Left lung (tissue), 14 donors: ENCODE results near the gene ST8SIA1. TPM values are rescaled to one million over a fixed set of nuclear protein-coding genes. Genes with fewer than 3 reads are reported as not detected.
"Not testable (repeated sequence)": the region's sequence is repeated elsewhere in the genome, so short reads cannot be mapped to it uniquely, and the experiment has no call there.

ENCODE experiments used
- ATAC-seq: fragments of 200-7000 bp; cut with Tn5 transposase; one replicate; pipeline ENCODE4 v1.9.1; 2020; ENCODE audit warnings: moderate library complexity
- DNase-seq, 4 donors: peaks; one replicate each; pipeline ENCODE4 v3.0.0-alpha.2; 2013 to 2020
- H3K27ac ChIP-seq, 2 donors: fragments of 200-600 bp; sonication (generic) in 1 of 2; one replicate each; pipeline versions ENCODE4 v1.5.0 to v1.8.0; 2020 to 2021
- H3K27me3 ChIP-seq, 2 donors: fragments of 200-600 bp; sonication (generic) in 1 of 2; one replicate each; pipeline versions ENCODE4 v1.5.0 to v1.8.0; 2020 to 2021
- H3K36me3 ChIP-seq, 2 donors: fragments of 200-600 bp; sonication (generic) in 1 of 2; one replicate each; pipeline versions ENCODE4 v1.5.0 to v1.8.0; 2020 to 2021
- H3K4me1 ChIP-seq, 2 donors: fragments of 200-600 bp; one replicate each; pipeline ENCODE4 v1.8.0; 2021
- H3K4me3 ChIP-seq, 2 donors: fragments of 200-600 bp; sonication (generic) in 1 of 2; one replicate each; pipeline versions ENCODE4 v1.5.0 to v1.8.0; 2020 to 2021; ENCODE audit warnings: mild to moderate bottlenecking in 1 of 2
- H3K9me3 ChIP-seq, 2 donors: fragments of 200-600 bp; sonication (generic) in 1 of 2; one replicate each; pipeline versions ENCODE4 v1.5.0 to v1.8.0; 2020 to 2021
- CTCF ChIP-seq, 2 donors: fragments of 200-600 bp; sonication (generic) in 1 of 2; IDR thresholded peaks; one replicate each; pipeline versions ENCODE4 v1.5.0 to v1.8.0; 2021; ENCODE audit warnings: antibody characterized with exemption in 2 of 2
- intact Hi-C, 2 donors: fragments of 100-400 bp; cut with DNase I; formaldehyde crosslinking; loops; one replicate each; pipeline versions ENCODE4 v1.11.2 to v1.14.2; 2022
- long read RNA-seq, 12 donors: library from polyadenylated mRNA in 2 of 12; unstranded in 2 of 12; transcript quantifications; one replicate each; pipeline ENCODE4 v2.0.0 and lab custom pipeline, GENCODE V29; 2019 to 2026
- polyA plus RNA-seq, 6 donors: library from polyadenylated mRNA; unstranded; fragments of 120-200 nt; gene quantifications; one replicate each; pipeline ENCODE4 v1.2.1, GENCODE V29; 2013; ENCODE audit not compliant: insufficient read length in 6 of 6
- total RNA-seq, 2 donors: library from RNA; stranded (reverse); fragmentation: NEBNext Ultra II Directional; extraction: Animal tissue kit (Norgen Biotek cat#: 25700); gene quantifications; one replicate each; pipeline ENCODE4 v1.2.1, GENCODE V29; 2021
- donor health status: DM: no; HTN: yes; CAD: no.
- donor health status: DM: no; HTN: no; CAD: no.

ST8SIA1 gene
- total RNA-seq (1 to 10 TPM; 2.4 to 5.6 TPM), polyA plus RNA-seq (10 to 100 TPM in 4 of 6 donors, 1 to 10 TPM in 2; 8.3 to 15.8 (median 10.4) TPM)
- long read RNA-seq, donor 1, full-length matches to known transcripts, result 2 of 2 reads
- long read RNA-seq, donor 1, partial matches to known transcripts, result 0 of 2 reads
- long read RNA-seq, donor 1, other reads (novel, unspliced or antisense), result 0 of 2 reads
- long read RNA-seq, donor 2, full-length matches to known transcripts, result 3 of 3 reads
- long read RNA-seq, donor 2, partial matches to known transcripts, result 0 of 3 reads
- long read RNA-seq, donor 2, other reads (novel, unspliced or antisense), result 0 of 3 reads
- long read RNA-seq, donor 3, full-length matches to known transcripts, result 1 of 1 reads
- long read RNA-seq, donor 3, partial matches to known transcripts, result 0 of 1 reads
- long read RNA-seq, donor 3, other reads (novel, unspliced or antisense), result 0 of 1 reads
- long read RNA-seq, donor 4, result 0 reads
- long read RNA-seq, donor 5, full-length matches to known transcripts, result 3 of 3 reads
- long read RNA-seq, donor 5, partial matches to known transcripts, result 0 of 3 reads
- long read RNA-seq, donor 5, other reads (novel, unspliced or antisense), result 0 of 3 reads
- long read RNA-seq, donor 6, partial matches to known transcripts, result 0 of 1 reads
- long read RNA-seq, donor 6, other reads (novel, unspliced or antisense), result 0 of 1 reads
- long read RNA-seq, donor 7, full-length matches to known transcripts, result 4 of 4 reads
- long read RNA-seq, donor 7, partial matches to known transcripts, result 0 of 4 reads
- long read RNA-seq, donor 7, other reads (novel, unspliced or antisense), result 0 of 4 reads
- long read RNA-seq, donor 8, result 0 reads
- long read RNA-seq, donor 9, result 0 reads
- long read RNA-seq, donor 10, full-length matches to known transcripts, result 2 of 2 reads
- long read RNA-seq, donor 10, partial matches to known transcripts, result 0 of 2 reads
- long read RNA-seq, donor 10, other reads (novel, unspliced or antisense), result 0 of 2 reads
- long read RNA-seq, donor 11, full-length matches to known transcripts, result 9 of 134 reads
- long read RNA-seq, donor 11, partial matches to known transcripts, result 62 of 134 reads
- long read RNA-seq, donor 11, other reads (novel, unspliced or antisense), result 63 of 134 reads
- long read RNA-seq, donor 12, partial matches to known transcripts, result 0 of 1 reads
- long read RNA-seq, donor 12, other reads (novel, unspliced or antisense), result 0 of 1 reads

GRCh38 chr12:22334410-22335100 is at the start of gene ST8SIA1:
ST8SIA1 (minus strand) TSS chr12:22334707; CDS start chr12:22334232, 475 bp downstream.
- Histone ChIP-seq H3K27me3 (peaks cover 14 to 43% of the 10 kb centered on the region in 2 donors), H3K4me1 (peaks cover 0 to 11% of the 10 kb centered on the region in 2 donors), H3K4me3 (peak within 1 kb of the TSS; percentile 39 to 47), H3K36me3 (no peaks in the 10 kb centered on the region), H3K9me3 (no peaks in the 10 kb centered on the region), H3K27ac (peak within 1 kb of the TSS in 1 of 2 donors; percentile 58)
- DNase-seq, result peak in 2 of 4 donors; percentile 50 to 72
- TF ChIP-seq CTCF (IDR thresholded peaks at IDR 0.05), result no peak
- ATAC-seq, result peak; percentile 37
- intact Hi-C loops, result loop anchor here in 1 of 2 donors (5.0 kb wide), 1 partner anchor 232 kb away; no protein-coding TSS in a partner anchor

- no peaks in the 10 kb centered on the region for H3K4me1 ChIP-seq
- TF ChIP-seq CTCF (IDR thresholded peaks at IDR 0.05), result no peak
- no peaks in the 10 kb centered on the region for H3K36me3 ChIP-seq
- intact Hi-C loops, result no loop called here
- no peaks in the 10 kb centered on the region for H3K9me3 ChIP-seq
- ATAC-seq, result no peak
- H3K27ac ChIP-seq, result no peak overlapping the region
- H3K4me3 ChIP-seq, result no peak overlapping the region
- H3K27me3 ChIP-seq, result no peaks in the 10 kb centered on the region
- DNase-seq, result no peak
Measured at GRCh38 chr12:22380031-22380430, 45.5 kb upstream of the ST8SIA1 start.

GRCh38 chr12:22377731-22378496 is 43.4 kb upstream of the ST8SIA1 start:
- Histone ChIP-seq H3K4me1 (no peaks in the 10 kb centered on the region), H3K4me3 (no peak overlapping the region), H3K9me3 (no peaks in the 10 kb centered on the region), H3K27ac (no peak overlapping the region), H3K36me3 (no peaks in the 10 kb centered on the region), H3K27me3 (no peaks in the 10 kb centered on the region)
- no peak for TF ChIP-seq CTCF (IDR thresholded peaks at IDR 0.05)
- DNase-seq (no peak), ATAC-seq (peak; percentile 31)
- intact Hi-C loops, result no loop called here

- intact Hi-C loops, H3K36me3 ChIP-seq, H3K27me3 ChIP-seq, H3K9me3 ChIP-seq, H3K27ac ChIP-seq, H3K4me1 ChIP-seq, H3K4me3 ChIP-seq, ATAC-seq: not testable (repeated sequence)
- peak in 1 of 4 donors; percentile 75 for DNase-seq
Measured at GRCh38 chr12:22376596-22377150, 42.2 kb upstream of the ST8SIA1 start.
